Upper lobe of left lung (tissue), 4 donors: ENCODE data around the gene GNB3.

ENCODE experiments used
- POLR2A ChIP-seq, 4 donors: fragments of 450-650 bp; IDR thresholded peaks; one replicate each; pipeline ENCODE4 v1.5.1; 2016 to 2017; ENCODE audit warnings: antibody characterized with exemption in 4 of 4, mild to moderate bottlenecking in 2 of 4
- POLR2AphosphoS5 ChIP-seq, 2 donors: sonication (generic); formaldehyde crosslinking; IDR thresholded peaks; one replicate each; pipeline ENCODE4 v1.5.1; 2017; ENCODE audit warnings: antibody characterized with exemption in 2 of 2
- TF ChIP-seq, protein P1 (sequence below), 6 experiments: fragments of 450-650 bp in 4 of 6; fragments of 200-600 bp in 2 of 6; sonication (generic) in 2 of 6; IDR thresholded peaks; one replicate each; pipeline ENCODE4 v1.5.1; 2016 to 2019; ENCODE audit warnings: antibody characterized with exemption in 6 of 6

DNA sequence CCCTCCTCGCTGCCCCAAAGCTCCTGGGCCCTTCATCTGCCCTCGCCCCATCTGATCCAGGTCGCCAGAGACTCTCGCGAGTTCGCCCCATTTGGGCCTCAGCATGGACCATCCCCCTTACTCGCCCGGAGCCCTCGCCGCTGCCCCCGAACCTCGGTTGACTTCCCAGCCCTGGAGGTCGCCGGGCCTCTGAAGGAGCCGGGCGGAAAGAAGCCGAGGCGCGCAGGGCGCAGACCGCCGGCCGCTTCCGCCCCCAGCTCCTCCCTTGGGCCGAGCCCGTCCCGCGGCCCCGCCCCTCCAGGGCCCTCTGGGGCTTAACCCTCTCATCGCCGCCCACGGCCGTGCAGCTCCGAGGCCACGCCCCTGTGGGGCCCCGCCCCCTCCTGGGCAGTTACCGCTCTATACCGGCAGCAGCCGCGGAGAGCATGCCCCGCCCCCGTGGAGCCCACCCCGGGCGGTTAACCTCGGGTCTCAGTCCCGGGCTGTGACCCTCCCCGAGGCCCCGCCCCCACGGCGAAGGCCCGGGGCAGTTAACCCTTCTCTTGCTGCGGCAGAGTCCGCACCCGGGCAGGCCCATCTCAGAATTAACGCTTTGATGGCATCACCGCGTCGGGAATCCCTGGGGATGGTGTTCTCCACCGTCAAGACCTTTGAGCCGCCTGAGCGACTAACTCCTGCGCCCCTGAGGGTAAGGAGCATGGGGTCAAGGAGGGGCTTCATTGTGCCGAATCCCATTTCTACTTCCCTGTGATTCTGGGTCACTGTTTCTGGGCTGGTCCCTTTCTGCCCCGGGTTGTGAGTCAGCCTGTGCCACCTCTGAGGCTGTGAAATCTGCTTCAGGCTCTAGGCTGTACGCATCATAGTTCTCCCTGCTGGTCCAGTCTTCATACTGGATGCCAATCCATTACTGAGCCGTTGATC, 32.6 kb downstream of the GNB3 start, which contains the start of gene SPSB2:
- TF ChIP-seq, protein P1, sequence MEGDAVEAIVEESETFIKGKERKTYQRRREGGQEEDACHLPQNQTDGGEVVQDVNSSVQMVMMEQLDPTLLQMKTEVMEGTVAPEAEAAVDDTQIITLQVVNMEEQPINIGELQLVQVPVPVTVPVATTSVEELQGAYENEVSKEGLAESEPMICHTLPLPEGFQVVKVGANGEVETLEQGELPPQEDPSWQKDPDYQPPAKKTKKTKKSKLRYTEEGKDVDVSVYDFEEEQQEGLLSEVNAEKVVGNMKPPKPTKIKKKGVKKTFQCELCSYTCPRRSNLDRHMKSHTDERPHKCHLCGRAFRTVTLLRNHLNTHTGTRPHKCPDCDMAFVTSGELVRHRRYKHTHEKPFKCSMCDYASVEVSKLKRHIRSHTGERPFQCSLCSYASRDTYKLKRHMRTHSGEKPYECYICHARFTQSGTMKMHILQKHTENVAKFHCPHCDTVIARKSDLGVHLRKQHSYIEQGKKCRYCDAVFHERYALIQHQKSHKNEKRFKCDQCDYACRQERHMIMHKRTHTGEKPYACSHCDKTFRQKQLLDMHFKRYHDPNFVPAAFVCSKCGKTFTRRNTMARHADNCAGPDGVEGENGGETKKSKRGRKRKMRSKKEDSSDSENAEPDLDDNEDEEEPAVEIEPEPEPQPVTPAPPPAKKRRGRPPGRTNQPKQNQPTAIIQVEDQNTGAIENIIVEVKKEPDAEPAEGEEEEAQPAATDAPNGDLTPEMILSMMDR (IDR thresholded peaks at IDR 0.05): peak in 2 of 6 experiments; percentile 18 to 37
- TF ChIP-seq POLR2A (IDR thresholded peaks at IDR 0.05) (peak in 3 of 4 donors; percentile 46 to 92 (median 85)), POLR2AphosphoS5 (IDR thresholded peaks at IDR 0.05) (peak; percentile 54 to 82)
